ENCODE measurements around the gene PACS2. TPM values are rescaled to one million over a fixed set of nuclear protein-coding genes. Genes with fewer than 3 reads are reported as not detected.

The PACS2 gene
- total and polyA plus RNA-seq, 2 experiments from 2014 or later, result 10.0 to 39.7 TPM

- Histone ChIP-seq H4K20me1 (ENCODE audit: insufficient read depth) (no peaks in the 10 kb centered on the region), H3K4me2 (ENCODE audit: unreplicated experiment) (no peak overlapping the region), H3K4me3 (no peak overlapping the region), H3K9me2 (ENCODE audit: insufficient read depth) (no peaks in the 10 kb centered on the region), H3K36me3 (ENCODE audit: low read depth) (no peaks in the 10 kb centered on the region), H3K79me2 (ENCODE audit: insufficient read depth) (no peaks in the 10 kb centered on the region), H3K4me1 (ENCODE audit: insufficient read depth) (no peaks in the 10 kb centered on the region), H3K9ac (no peak overlapping the region), H3K27ac (no peak overlapping the region), H3F3A (ENCODE audit: insufficient read depth) (no peaks in the 10 kb centered on the region), H3K9me3 (ENCODE audit: low read depth) (no peaks in the 10 kb centered on the region), H2AFZ (no peak overlapping the region), H3K27me3 (replicated peaks; ENCODE audit: insufficient read depth) (no peaks in the 10 kb centered on the region)
- in situ Hi-C loops (cut with MboI), result no loop called here
- TF ChIP-seq EZH2 (IDR thresholded peaks at IDR 0.05; ENCODE audit: insufficient read depth, poor library complexity, severe bottlenecking) (no peak), EZH2phosphoT487 (IDR thresholded peaks at IDR 0.05; ENCODE audit: insufficient read depth, low read depth) (no peak)
- WGBS, 2 experiments (ENCODE audit: low coverage in 1 of 2, low lambda C conversion rate in 2 of 2, missing lambda C conversion rate in 2 of 2), result 94% methylated on average over 10 to 21 of the region's 23 CpGs
- no peak for DNase-seq
Measured at GRCh38 chr14:105384041-105384557, 69.6 kb downstream of the PACS2 start.

DNA sequence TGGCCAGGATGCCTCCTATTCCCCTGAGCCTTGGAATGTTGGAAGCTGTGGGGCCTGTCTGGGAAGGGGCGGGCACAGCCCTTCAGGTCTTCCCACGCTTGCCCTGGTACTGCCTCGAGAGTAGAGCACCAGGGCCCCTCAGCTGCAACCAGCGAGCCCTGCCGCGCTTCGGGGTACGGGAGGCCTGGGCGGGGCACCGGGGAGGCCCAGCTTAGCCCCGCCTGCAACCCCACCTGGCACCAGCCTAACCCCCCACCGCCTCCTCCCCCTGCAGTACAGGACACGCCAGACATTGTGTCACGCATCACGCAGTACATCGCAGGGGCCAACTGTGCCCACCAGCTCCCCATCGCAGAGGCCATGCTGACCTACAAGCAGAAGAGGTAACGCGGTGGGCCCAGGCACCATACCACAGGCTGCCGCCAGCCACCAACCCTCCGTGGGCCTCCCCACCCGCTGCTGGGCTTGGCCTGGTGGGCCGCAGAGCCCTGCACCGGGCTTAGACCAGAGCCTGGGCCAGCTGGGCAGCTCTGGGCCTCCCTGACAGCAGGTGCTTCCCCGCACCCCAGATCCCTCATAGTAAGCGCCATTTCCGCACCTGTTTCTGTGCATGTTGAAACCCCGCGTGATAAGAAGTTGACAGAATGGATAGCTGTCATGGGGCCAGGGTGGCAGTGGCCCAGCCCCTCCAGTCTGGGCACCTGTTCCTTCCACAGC lies 70.2 kb downstream of the PACS2 start:
- Histone ChIP-seq H3K79me2 (ENCODE audit: insufficient read depth) (no peaks in the 10 kb centered on the region), H2AFZ (no peak overlapping the region), H3K9me3 (ENCODE audit: low read depth) (no peaks in the 10 kb centered on the region), H3F3A (ENCODE audit: insufficient read depth) (no peaks in the 10 kb centered on the region), H3K27ac (no peak overlapping the region), H3K27me3 (replicated peaks; ENCODE audit: insufficient read depth) (no peaks in the 10 kb centered on the region), H3K9me2 (ENCODE audit: insufficient read depth) (no peaks in the 10 kb centered on the region), H3K4me3 (no peak overlapping the region), H3K4me1 (ENCODE audit: insufficient read depth) (no peaks in the 10 kb centered on the region), H3K9ac (no peak overlapping the region), H4K20me1 (ENCODE audit: insufficient read depth) (no peaks in the 10 kb centered on the region), H3K4me2 (ENCODE audit: unreplicated experiment) (no peak overlapping the region), H3K36me3 (ENCODE audit: low read depth) (no peaks in the 10 kb centered on the region)
- WGBS, 2 experiments (ENCODE audit: low coverage in 1 of 2, low lambda C conversion rate in 2 of 2, missing lambda C conversion rate in 2 of 2), result 97% methylated on average over 19 to 29 of the region's 29 CpGs
- in situ Hi-C loops (cut with MboI), result no loop called here
- no peak for DNase-seq
- TF ChIP-seq EZH2phosphoT487 (IDR thresholded peaks at IDR 0.05; ENCODE audit: insufficient read depth, low read depth), result no peak
- TF ChIP-seq EZH2 (IDR thresholded peaks at IDR 0.05; ENCODE audit: insufficient read depth, poor library complexity, severe bottlenecking), result no peak

- H3F3A ChIP-seq (ENCODE audit: insufficient read depth), result no peaks in the 10 kb centered on the region
- H3K79me2 ChIP-seq (ENCODE audit: insufficient read depth), result no peaks in the 10 kb centered on the region
- no peaks in the 10 kb centered on the region for H3K36me3 ChIP-seq (ENCODE audit: low read depth)
- no peaks in the 10 kb centered on the region for H3K9me2 ChIP-seq (ENCODE audit: insufficient read depth)
- in situ Hi-C loops (cut with MboI), result no loop called here
- TF ChIP-seq EZH2 (IDR thresholded peaks at IDR 0.05; ENCODE audit: insufficient read depth, poor library complexity, severe bottlenecking) (no peak), EZH2phosphoT487 (IDR thresholded peaks at IDR 0.05; ENCODE audit: insufficient read depth, low read depth) (no peak)
- H3K4me2 ChIP-seq (ENCODE audit: unreplicated experiment), result no peak overlapping the region
- H3K9me3 ChIP-seq (ENCODE audit: low read depth), result no peaks in the 10 kb centered on the region
- H4K20me1 ChIP-seq (ENCODE audit: insufficient read depth), result no peaks in the 10 kb centered on the region
- no peak overlapping the region for H3K4me3 ChIP-seq
- no peak overlapping the region for H3K9ac ChIP-seq
- DNase-seq, result no peak
- no peak overlapping the region for H3K27ac ChIP-seq
- H3K27me3 ChIP-seq (replicated peaks; ENCODE audit: insufficient read depth), result no peaks in the 10 kb centered on the region
- H3K4me1 ChIP-seq (ENCODE audit: insufficient read depth), result no peaks in the 10 kb centered on the region
- H2AFZ ChIP-seq, result no peak overlapping the region
- 96 to 97% methylated on average over 12 to 17 of the region's 19 CpGs for WGBS, 2 experiments (ENCODE audit: low coverage in 1 of 2, low lambda C conversion rate in 2 of 2, missing lambda C conversion rate in 2 of 2)
Measured at GRCh38 chr14:105385322-105385637, 70.7 kb downstream of the PACS2 start.

GRCh38 chr14:105385698-105386365 lies 71.3 kb downstream of the PACS2 start:
- Histone ChIP-seq H3K9me2 (ENCODE audit: insufficient read depth) (no peaks in the 10 kb centered on the region), H3K9ac (no peak overlapping the region), H3K4me1 (ENCODE audit: insufficient read depth) (no peaks in the 10 kb centered on the region), H2AFZ (no peak overlapping the region), H3K4me2 (ENCODE audit: unreplicated experiment) (no peak overlapping the region), H3F3A (ENCODE audit: insufficient read depth) (no peaks in the 10 kb centered on the region), H3K79me2 (ENCODE audit: insufficient read depth) (no peaks in the 10 kb centered on the region), H3K36me3 (ENCODE audit: low read depth) (no peaks in the 10 kb centered on the region), H3K9me3 (ENCODE audit: low read depth) (no peaks in the 10 kb centered on the region), H3K27me3 (replicated peaks; ENCODE audit: insufficient read depth) (no peaks in the 10 kb centered on the region), H3K4me3 (no peak overlapping the region), H3K27ac (no peak overlapping the region), H4K20me1 (ENCODE audit: insufficient read depth) (no peaks in the 10 kb centered on the region)
- in situ Hi-C loops (cut with MboI), result no loop called here
- 87 to 88% methylated on average over 21 to 22 of the region's 22 CpGs for WGBS, 2 experiments (ENCODE audit: low coverage in 1 of 2, low lambda C conversion rate in 2 of 2, missing lambda C conversion rate in 2 of 2)
- DNase-seq, result no peak
- TF ChIP-seq EZH2 (IDR thresholded peaks at IDR 0.05; ENCODE audit: insufficient read depth, poor library complexity, severe bottlenecking), result no peak
- TF ChIP-seq EZH2phosphoT487 (IDR thresholded peaks at IDR 0.05; ENCODE audit: insufficient read depth, low read depth), result no peak

Data from GM23248 (cell line).